Activated CD4-positive, alpha-beta T cell treated with anti-CD3 and anti-CD28 coated beads, Interleukin-2, amount 10 ng/mL, durations not matched to agents 7 days and 5 days (primary cell): ENCODE results near the gene YBX2. TPM values are rescaled to one million over a fixed set of nuclear protein-coding genes. Genes with fewer than 3 reads are reported as not detected.

Source experiments
- CTCF ChIA-PET: fragments of 350-600 bp; sonication (Branson Sonifier 250); formaldehyde crosslinking; loops from one replicate; lab custom pipeline; 2021; ENCODE audit warnings: antibody characterized with exemption; lab: Charles Lee
- POLR2A ChIA-PET: fragments of 350-600 bp; sonication (Branson Sonifier 250); formaldehyde crosslinking; loops from one replicate; lab custom pipeline; 2021; ENCODE audit warnings: antibody characterized with exemption; lab: Charles Lee
- DNase-seq: peaks from one replicate; pipeline ENCODE4 v3.0.0-alpha.2; 2020
- H3K27ac Mint-ChIP-seq: one replicate; pipeline ENCODE4 v1.8.0; 2021; ENCODE audit warnings: mild to moderate bottlenecking, moderate library complexity, mixed read lengths
- H3K27me3 Mint-ChIP-seq: one replicate; pipeline ENCODE4 v1.8.0; 2021; ENCODE audit warnings: mixed read lengths
- H3K36me3 Mint-ChIP-seq: one replicate; pipeline ENCODE4 v1.8.0; 2021; ENCODE audit warnings: low read depth, mixed read lengths
- H3K4me1 Mint-ChIP-seq: one replicate; pipeline ENCODE4 v1.8.0; 2021; ENCODE audit warnings: mixed read lengths
- H3K4me3 Mint-ChIP-seq: one replicate; pipeline ENCODE4 v1.8.0; 2021; ENCODE audit warnings: mild to moderate bottlenecking, moderate library complexity, mixed read lengths
- H3K9me3 Mint-ChIP-seq: one replicate; pipeline ENCODE4 v1.8.0; 2021; ENCODE audit warnings: mixed read lengths
- total RNA-seq, 2 experiments: library from RNA; stranded (reverse); gene quantifications; one replicate each; pipeline ENCODE4 v1.2.3, GENCODE V29; 2021

The YBX2 gene
- total RNA-seq, 2 experiments from 2014 or later = 0.55 to 0.83 TPM

GRCh38 chr17:7321466-7321865, 27.0 kb upstream of the YBX2 start:
- Mint-ChIP-seq H3K27ac (no peak overlapping the region), H3K36me3 (peaks cover 30% of the 10 kb centered on the region), H3K27me3 (no peaks in the 10 kb centered on the region), H3K4me1 (peaks cover 9% of the 10 kb centered on the region), H3K4me3 (no peak overlapping the region), H3K9me3 (no peaks in the 10 kb centered on the region)
- ChIA-PET POLR2A (interaction anchor here (1.1 kb wide), 1 partner anchor 8 kb away, joined by 3 read pairs; the partner anchor contains the start of gene NEURL4), CTCF (interaction anchor here (0.9 to 1.6 kb wide), 7 partner anchors 8 to 236 kb away, joined by 3 to 12 read pairs (median 3); partner anchors contain the start of genes ACAP1 and TNFSF13)
- no peak for DNase-seq

GRCh38 chr17:7318121-7318860, 23.9 kb upstream of the YBX2 start:
- Mint-ChIP-seq H3K4me3 (no peak overlapping the region), H3K27ac (no peak overlapping the region), H3K36me3 (peaks cover 40% of the 10 kb centered on the region), H3K27me3 (no peaks in the 10 kb centered on the region), H3K9me3 (no peaks in the 10 kb centered on the region), H3K4me1 (peaks cover 20% of the 10 kb centered on the region)
- DNase-seq = no peak
- POLR2A ChIA-PET = no interaction called here
- CTCF ChIA-PET = interaction anchor here (0.7 to 1.7 kb wide), 5 partner anchors 9 to 117 kb away, joined by 3 to 4 read pairs (median 3); partner anchors contain the start of genes ACAP1, NEURL4 and SLC2A4

- no peak overlapping the region for H3K4me3 Mint-ChIP-seq
- peaks cover 48% of the 10 kb centered on the region for H3K36me3 Mint-ChIP-seq
- peaks cover 30% of the 10 kb centered on the region for H3K4me1 Mint-ChIP-seq
- H3K9me3 Mint-ChIP-seq = no peaks in the 10 kb centered on the region
- peak overlapping the region; percentile 28 for H3K27ac Mint-ChIP-seq
- ChIA-PET POLR2A (no interaction called here), CTCF (interaction anchor here (0.7 to 1.7 kb wide), 4 partner anchors 12 to 119 kb away, joined by 3 to 4 read pairs (median 4); partner anchors contain the start of genes ACAP1 and SLC2A4)
- H3K27me3 Mint-ChIP-seq = no peaks in the 10 kb centered on the region
- no peak for DNase-seq
Observed at GRCh38 chr17:7317161-7317803, 22.8 kb upstream of the YBX2 start.

GRCh38 chr17:7315570-7316235, 21.3 kb upstream of the YBX2 start:
- peak overlapping the region; percentile 90 for H3K4me3 Mint-ChIP-seq
- ChIA-PET CTCF (interaction anchor here (1.6 to 2.2 kb wide), 2 partner anchors 10 to 22 kb away, joined by 4 to 11 read pairs; no protein-coding TSS in a partner anchor), POLR2A (interaction anchor here (0.6 kb wide), 1 partner anchor 31 kb away, joined by 3 read pairs; no protein-coding TSS in a partner anchor)
- DNase-seq = no peak
- peak overlapping the region; percentile 94 for H3K27ac Mint-ChIP-seq
- peaks cover 40% of the 10 kb centered on the region for H3K4me1 Mint-ChIP-seq
- H3K27me3 Mint-ChIP-seq = no peaks in the 10 kb centered on the region
- H3K36me3 Mint-ChIP-seq = peaks cover 47% of the 10 kb centered on the region
- H3K9me3 Mint-ChIP-seq = no peaks in the 10 kb centered on the region

GRCh38 chr17:7314719-7315569, 20.5 kb upstream of the YBX2 start, which contains the start of gene GPS2:
TSS of gene GPS2 (minus strand) at chr17:7315360. CDS start at chr17:7315052, 308 bp downstream.
- CTCF ChIA-PET = interaction anchor here (1.0 to 2.2 kb wide), 3 partner anchors 10 to 246 kb away, joined by 3 to 11 read pairs (median 4); no protein-coding TSS in a partner anchor
- Mint-ChIP-seq H3K27ac (peak within 1 kb of the TSS; percentile 94), H3K27me3 (no peaks in the 10 kb centered on the region), H3K36me3 (peaks cover 54% of the 10 kb centered on the region), H3K4me3 (peak within 1 kb of the TSS; percentile 90), H3K4me1 (peaks cover 48% of the 10 kb centered on the region), H3K9me3 (no peaks in the 10 kb centered on the region)
- POLR2A ChIA-PET = interaction anchor here (0.6 to 1.3 kb wide), 2 partner anchors 14 to 32 kb away, joined by 3 to 6 read pairs; partner anchors contain the start of gene NEURL4
- peak; percentile 94 for DNase-seq

- Mint-ChIP-seq H3K9me3 (no peaks in the 10 kb centered on the region), H3K27me3 (no peaks in the 10 kb centered on the region), H3K4me3 (peak overlapping the region; percentile 83), H3K4me1 (peaks cover 56% of the 10 kb centered on the region), H3K27ac (peak overlapping the region; percentile 84), H3K36me3 (peaks cover 63% of the 10 kb centered on the region)
- ChIA-PET POLR2A (interaction anchor here (1.3 kb wide), 1 partner anchor 15 kb away, joined by 6 read pairs; the partner anchor contains the start of gene NEURL4), CTCF (interaction anchor here (0.9 to 2.2 kb wide), 5 partner anchors 8 to 247 kb away, joined by 3 to 11 read pairs (median 4); no protein-coding TSS in a partner anchor)
- DNase-seq = no peak
Observed at GRCh38 chr17:7313890-7314718, 19.7 kb upstream of the YBX2 start.

- Mint-ChIP-seq H3K9me3 (no peaks in the 10 kb centered on the region), H3K4me1 (peaks cover 61% of the 10 kb centered on the region), H3K27me3 (no peaks in the 10 kb centered on the region), H3K27ac (peak overlapping the region; percentile 84), H3K36me3 (peaks cover 67% of the 10 kb centered on the region), H3K4me3 (peak overlapping the region; percentile 83)
- ChIA-PET POLR2A (interaction anchor here (0.5 kb wide), 1 partner anchor 370 kb away, joined by 3 read pairs; no protein-coding TSS in a partner anchor), CTCF (interaction anchor here (0.5 to 1.8 kb wide), 5 partner anchors 9 to 345 kb away, joined by 3 to 4 read pairs (median 4); no protein-coding TSS in a partner anchor)
- DNase-seq = no peak
Observed at GRCh38 chr17:7313088-7313889, 18.9 kb upstream of the YBX2 start.

GRCh38 chr17:7312432-7313087, 18.1 kb upstream of the YBX2 start:
- no peak for DNase-seq
- Mint-ChIP-seq H3K4me1 (peaks cover 61% of the 10 kb centered on the region), H3K9me3 (no peaks in the 10 kb centered on the region), H3K36me3 (peaks cover 63% of the 10 kb centered on the region), H3K27ac (peak overlapping the region; percentile 78), H3K27me3 (no peaks in the 10 kb centered on the region), H3K4me3 (no peak overlapping the region)
- ChIA-PET CTCF (interaction anchor here (0.7 to 1.8 kb wide), 3 partner anchors 10 to 25 kb away, joined by 3 to 4 read pairs (median 4); no protein-coding TSS in a partner anchor), POLR2A (interaction anchor here (0.6 kb wide), 1 partner anchor 72 kb away, joined by 3 read pairs; no protein-coding TSS in a partner anchor)

- H3K9me3 Mint-ChIP-seq = no peaks in the 10 kb centered on the region
- ChIA-PET CTCF (interaction anchor here (0.7 to 1.8 kb wide), 5 partner anchors 10 to 249 kb away, joined by 3 to 6 read pairs (median 4); no protein-coding TSS in a partner anchor), POLR2A (no interaction called here)
- H3K27me3 Mint-ChIP-seq = no peaks in the 10 kb centered on the region
- peaks cover 63% of the 10 kb centered on the region for H3K4me1 Mint-ChIP-seq
- no peak for DNase-seq
- peak overlapping the region; percentile 96 for H3K4me3 Mint-ChIP-seq
- H3K27ac Mint-ChIP-seq = no peak overlapping the region
- H3K36me3 Mint-ChIP-seq = peaks cover 62% of the 10 kb centered on the region
Observed at GRCh38 chr17:7311110-7311705, 16.8 kb upstream of the YBX2 start.
